ENCODE results near the gene SCIMP.
"Not testable (repeated sequence)": the region's sequence is repeated elsewhere in the genome, so short reads cannot be mapped to it uniquely, and the experiment has no call there.

Gene SCIMP

GRCh38 chr17:5237541-5238016, 2.9 kb upstream of the SCIMP start:
- peak; percentile 13 for DNase-seq

DNA sequence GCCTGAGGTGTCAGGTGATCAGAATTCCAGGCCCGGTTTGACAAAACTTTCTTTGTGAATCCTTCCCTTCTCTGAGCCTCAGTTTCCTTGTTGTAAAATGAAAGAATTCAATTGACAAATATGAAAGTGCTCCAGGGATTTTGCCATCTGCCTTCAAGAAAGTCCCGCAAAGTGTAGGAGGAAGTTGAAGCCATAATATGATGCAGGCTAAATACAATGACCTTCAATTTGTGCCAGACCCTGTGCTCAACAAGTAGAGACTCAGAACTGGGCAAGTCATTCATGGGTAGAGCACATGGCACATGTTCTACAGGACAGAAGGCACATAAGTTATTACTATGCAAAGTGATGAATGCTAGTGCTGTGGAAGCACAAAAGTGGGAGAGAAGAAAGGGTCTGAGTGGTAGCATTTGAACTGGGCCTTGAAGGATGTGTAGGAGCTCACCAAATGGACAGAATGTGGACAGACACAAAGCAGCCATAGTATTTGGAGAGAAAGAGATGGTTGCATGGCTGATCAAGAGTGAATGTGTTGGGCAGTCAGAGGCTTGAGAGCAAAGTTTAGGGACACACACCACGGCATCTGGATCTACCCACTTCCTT, 2.4 kb upstream of the SCIMP start:
- DNase-seq: no peak

DNA sequence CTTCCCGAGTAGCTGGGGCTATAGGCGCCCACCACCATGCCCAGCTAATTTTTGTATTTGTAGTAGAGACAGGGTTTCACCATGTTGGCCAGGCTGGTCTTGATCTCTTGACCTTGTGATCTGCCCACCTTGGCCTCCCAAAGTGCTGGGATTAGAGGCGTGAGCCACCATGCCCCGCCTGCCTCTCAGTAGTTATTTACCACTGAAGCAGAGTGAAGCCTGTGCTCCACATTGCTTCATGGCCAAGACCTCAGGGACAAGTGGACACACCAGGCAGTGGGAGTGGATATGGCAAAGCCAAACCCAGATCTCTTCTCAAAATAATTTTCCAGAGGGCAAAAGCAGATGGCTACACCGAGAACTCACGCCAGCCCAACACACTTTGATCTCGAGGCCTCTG, 1.2 kb downstream of the SCIMP start:
- not testable (repeated sequence) for DNase-seq

GRCh38 chr17:5226940-5227878, 7.5 kb downstream of the SCIMP start:
- DNase-seq: no peak

DNA sequence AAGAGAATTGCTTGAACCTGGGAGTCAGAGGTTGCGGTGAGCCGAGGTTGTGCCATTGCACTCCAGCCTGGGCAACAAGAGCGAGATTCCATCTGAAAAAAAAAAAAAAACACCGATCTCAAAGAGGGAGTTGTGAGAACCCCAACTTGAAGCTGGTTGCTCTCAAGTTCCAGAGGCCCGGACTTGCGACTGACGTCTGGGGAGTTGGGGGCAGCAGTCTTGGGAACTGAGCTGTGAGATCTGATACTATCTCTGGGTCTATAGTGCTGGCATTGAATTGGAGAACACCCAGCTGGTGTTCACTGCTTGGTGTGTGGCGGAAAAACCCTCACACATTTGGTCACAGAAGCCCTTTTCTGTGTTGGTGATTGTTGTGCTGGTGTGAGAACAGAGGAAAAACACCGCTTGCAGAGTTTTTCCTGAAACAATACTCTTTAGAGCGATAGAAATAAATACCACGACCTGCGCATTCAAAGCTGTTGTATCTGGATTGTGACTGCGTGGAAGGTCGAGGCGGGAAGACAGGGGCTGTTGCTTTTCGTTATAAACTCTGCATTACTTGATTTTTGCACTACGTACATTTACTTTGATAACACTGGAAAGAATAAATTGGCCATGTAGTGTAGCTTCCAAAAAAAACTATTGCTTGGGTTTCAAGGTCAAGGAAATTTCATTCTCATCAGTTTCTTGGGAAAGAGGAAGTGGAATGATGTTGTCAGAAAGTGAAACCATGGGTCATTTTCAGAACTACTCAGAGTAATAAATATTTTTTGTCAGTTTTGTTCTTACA, 8.8 kb downstream of the SCIMP start:
- DNase-seq: no peak

- not testable (repeated sequence) for DNase-seq
These were observed 12.7 kb downstream of the SCIMP start for GRCh38 chr17:5221912-5222311.

DNA sequence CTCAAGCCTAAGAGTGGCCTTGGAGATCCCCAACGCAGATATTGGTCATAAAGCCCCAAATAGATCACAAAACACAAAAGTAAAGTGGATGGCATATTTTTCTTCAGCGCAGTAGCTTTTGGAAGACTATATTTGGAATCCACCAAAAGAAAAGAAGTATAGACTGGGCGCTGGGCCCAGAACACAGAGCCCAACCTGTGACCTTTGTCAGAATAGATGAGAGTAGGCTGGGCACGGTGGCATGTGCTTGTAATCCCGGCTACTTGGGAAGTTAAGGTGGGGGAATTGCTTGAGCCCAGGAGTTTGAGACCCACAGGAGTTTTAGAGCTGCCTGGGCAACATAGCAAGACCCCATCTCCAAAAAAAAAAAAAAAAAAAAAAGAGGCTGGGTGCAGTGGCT, 14.6 kb downstream of the SCIMP start:
- DNase-seq: no peak

DNA sequence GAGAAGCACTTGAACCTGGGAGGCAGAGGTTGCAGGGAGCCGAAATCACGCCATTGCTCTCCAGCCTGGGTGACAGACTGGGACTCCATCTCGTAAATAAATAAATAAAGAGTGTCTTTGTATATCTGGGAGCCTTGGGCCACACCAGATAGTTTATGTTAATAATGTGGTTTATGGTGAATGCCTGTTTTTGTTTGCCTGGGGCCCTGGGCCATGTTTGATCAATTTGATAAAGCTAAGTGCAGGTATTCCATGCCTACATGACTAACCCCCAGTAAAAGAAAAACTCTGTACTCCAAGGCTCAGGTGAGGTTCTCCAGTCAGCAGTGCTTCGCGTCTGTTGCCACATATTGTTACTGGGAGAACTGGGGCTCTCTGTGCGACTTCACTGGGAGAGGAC, 15.1 kb downstream of the SCIMP start:
- DNase-seq: no peak

DNA sequence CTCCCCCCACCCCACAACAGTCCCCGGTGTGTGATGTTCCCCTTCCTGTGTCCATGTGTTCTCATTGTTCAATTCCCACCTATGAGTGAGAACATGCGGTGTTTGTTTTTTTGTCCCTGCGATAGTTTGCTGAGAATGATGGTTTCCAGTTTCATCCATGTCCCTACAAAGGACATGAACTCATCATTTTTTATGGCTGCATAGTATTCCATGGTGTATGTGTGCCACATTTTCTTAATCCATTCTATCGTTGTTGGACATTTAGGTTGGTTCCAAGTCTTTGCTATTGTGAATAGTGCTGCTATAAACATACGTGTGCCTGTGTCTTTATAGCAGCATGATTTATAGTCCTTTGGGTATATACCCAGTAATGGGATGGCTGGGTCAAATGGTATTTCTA, 17.1 kb downstream of the SCIMP start:
- DNase-seq: not testable (repeated sequence)

- no peak for DNase-seq
These were observed 23.2 kb downstream of the SCIMP start for GRCh38 chr17:5211458-5211857.

- no peak for DNase-seq
These were observed 23.9 kb downstream of the SCIMP start for GRCh38 chr17:5210614-5211252.

GRCh38 chr17:5210091-5210490, 24.6 kb downstream of the SCIMP start:
- DNase-seq: no peak

DNA sequence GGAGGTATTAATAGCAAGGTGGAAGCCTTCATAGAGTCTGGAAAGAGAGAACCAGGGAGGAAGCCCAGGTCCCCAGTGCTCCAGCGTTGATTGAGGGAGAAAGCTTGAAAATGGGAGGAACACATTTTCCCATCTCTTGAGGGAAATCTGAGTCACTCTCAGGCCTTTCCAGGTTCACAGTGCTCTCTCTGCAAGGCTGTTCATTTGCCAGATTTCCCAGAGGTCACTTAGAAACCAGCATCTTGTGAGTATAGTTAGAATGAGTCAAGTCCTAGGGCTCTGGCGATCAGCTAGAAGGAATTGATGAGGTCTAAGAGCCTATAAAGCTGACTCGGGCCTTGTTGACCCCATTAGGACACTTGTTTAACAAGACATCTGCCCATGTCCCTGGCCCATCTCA, 25.3 kb downstream of the SCIMP start:
- DNase-seq: no peak

DNA sequence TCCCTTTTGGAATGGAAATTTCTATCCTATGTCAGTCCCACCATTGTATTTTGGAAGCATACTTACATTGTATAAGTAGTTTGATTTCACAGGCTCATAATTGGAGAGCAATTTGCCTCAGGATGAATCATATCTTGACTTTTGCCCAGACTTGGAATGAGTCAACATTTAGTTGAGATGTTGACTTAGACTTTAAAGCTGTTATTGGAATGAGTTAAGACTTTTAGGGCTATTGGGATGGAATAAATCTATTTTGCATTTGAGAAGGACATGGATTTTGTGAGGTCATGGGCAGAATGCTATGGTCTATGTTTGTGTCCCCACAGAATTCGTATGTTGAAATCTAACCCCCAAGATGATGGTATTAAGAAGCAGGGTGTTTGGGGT, 30.8 kb downstream of the SCIMP start:
- peak; percentile 44 for DNase-seq

GRCh38 chr17:5203178-5203907, 31.3 kb downstream of the SCIMP start:
- DNase-seq: peak; percentile 20

DNA sequence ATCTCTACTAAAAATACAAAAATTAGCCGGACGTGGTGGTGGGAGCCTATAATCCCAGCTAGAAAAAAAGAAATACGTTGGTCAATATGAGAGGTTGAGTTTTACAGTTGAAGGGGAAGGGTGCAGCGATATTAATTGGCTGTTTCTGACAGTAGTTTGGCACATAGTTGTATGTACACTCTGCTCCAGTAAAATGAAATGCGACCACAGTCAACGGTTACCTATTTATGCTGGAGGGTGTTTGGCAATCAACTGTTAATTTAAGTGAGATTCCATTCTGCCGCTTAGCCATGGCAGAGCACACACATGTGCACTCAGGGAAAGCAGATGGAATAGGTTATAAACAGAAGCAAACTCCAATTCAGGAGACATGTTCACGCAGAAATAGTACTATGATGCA, 33.6 kb downstream of the SCIMP start:
- no peak for DNase-seq

- DNase-seq: no peak
These were observed 34.3 kb downstream of the SCIMP start for GRCh38 chr17:5200360-5200759.

- DNase-seq: no peak
These were observed 36.2 kb downstream of the SCIMP start for GRCh38 chr17:5198472-5198871.

GRCh38 chr17:5194346-5194745, 40.3 kb downstream of the SCIMP start:
- DNase-seq: peak; percentile 81

DNA sequence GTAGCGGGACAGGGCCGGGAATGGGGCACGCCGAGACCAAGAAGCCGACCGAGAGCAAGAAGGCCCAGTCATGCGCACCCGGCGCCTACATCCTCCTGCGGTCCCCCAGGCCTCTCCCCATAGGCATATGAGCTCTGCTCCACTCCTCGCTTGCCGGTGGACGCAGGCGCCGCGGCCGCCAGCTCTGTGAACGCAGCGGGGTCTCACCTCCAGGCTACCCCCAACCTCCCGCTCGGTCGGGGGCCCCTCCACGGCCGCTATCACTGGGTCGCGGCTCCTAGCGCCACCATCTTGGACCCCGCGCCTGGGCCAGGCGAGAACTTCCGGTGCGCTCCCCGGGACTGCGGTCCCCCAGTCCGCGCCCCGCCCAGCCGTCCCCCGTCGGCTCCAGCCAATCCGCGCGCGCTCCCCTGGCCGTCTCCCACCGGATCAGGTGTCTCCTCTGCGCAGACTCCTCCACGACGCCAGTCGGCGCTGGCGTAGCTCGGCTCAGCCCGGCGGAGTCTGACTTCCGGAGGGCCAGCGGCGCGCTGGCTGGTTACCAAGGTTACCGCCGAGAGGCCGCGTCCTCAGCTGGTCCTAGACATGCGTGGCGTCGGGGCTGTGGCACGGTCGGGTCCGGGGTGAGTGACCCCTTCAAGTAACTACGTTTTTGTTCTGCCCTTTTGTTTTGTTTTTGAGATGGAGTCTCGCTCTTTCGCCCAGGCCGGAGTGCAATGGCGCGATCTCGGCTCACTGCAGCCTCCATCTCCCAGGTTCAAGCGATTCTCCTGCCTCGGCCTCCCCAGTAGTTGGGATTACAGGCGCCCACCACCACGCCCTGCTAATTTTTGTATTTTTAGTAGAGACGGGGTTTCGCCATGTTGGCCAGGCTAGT, 42.9 kb downstream of the SCIMP start, which contains the start of gene ZNF594:
ZNF594 (minus strand) TSS at position 328 of the 877 bp plus-strand sequence. CDS start 7,612 bp downstream, outside the sequence.
- peak; percentile 96 for DNase-seq

- DNase-seq: no peak
These were observed 50.4 kb downstream of the SCIMP start for GRCh38 chr17:5184288-5184687.
